SK-N-MC (cell line): ENCODE measurements around the gene IL1RAP.

Experiments
- EZH2 ChIP-seq: fragments of 200-600 bp; sonication (generic); IDR thresholded peaks from one replicate; pipeline ENCODE4 v1.6.1; 2017; ENCODE audit warnings: antibody characterized with exemption
- POLR2AphosphoS5 ChIP-seq: IDR thresholded peaks from 2 replicates; pipeline ENCODE4 v1.6.1; 2012; ENCODE audit warnings: mild to moderate bottlenecking, low read depth, low read length, borderline replicate concordance

DNA sequence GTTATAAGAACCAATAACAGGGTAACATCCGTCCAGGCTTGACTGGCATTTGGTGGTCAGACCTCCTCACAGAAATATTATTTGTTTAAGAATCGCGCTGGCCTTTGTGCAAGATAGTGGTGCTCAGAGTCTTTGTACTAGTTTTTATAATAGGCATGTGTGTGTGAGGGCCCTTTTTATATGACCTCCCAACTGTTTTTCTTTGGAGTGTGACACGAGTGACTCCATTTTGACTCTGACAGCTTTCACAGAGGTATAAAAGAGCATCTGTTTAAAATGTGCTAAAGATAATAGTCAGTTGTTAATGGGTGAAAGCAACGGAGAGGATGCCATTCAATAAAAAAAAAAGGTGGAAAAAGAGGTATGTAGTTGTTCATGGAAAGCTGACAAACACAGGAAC, 110.4 kb downstream of the IL1RAP start:
- TF ChIP-seq POLR2AphosphoS5, result no peak
- no peak for TF ChIP-seq EZH2
